ENCODE results near the gene DHX35. TPM values are rescaled to one million over a fixed set of nuclear protein-coding genes. Genes with fewer than 3 reads are reported as not detected.

DHX35 gene
- total and polyA plus RNA-seq, 9 donors, result 11.2 to 14.5 (median 12.0) TPM

GRCh38 chr20:38931984-38932383, 30.2 kb upstream of the DHX35 start:
- WGBS, 3 donors, result 94 to 97% (median 96%) methylated on average over 4 of the region's 4 CpGs
- H3K4me3 ChIP-seq, result no peak overlapping the region
- H3K9me3 ChIP-seq, result no peaks in the 10 kb centered on the region
- peaks cover under 1% of the 10 kb centered on the region for H3K4me1 ChIP-seq (ENCODE audit: insufficient read depth)
- intact Hi-C loops (cut with DNase I), result no loop called here
- no peaks in the 10 kb centered on the region for H3K27me3 ChIP-seq
- no peaks in the 10 kb centered on the region for H3K36me3 ChIP-seq
- DNase-seq, result no peak
- no peak overlapping the region for H3K27ac ChIP-seq
- TF ChIP-seq EP300 (IDR thresholded peaks at IDR 0.05) (no peak), CTCF (IDR thresholded peaks at IDR 0.05) (no peak), POLR2A (IDR thresholded peaks at IDR 0.05) (no peak)

GRCh38 chr20:38932457-38933120, 29.6 kb upstream of the DHX35 start:
- no peaks in the 10 kb centered on the region for H3K4me1 ChIP-seq (ENCODE audit: insufficient read depth)

GRCh38 chr20:38934530-38934929, 27.6 kb upstream of the DHX35 start:
- TF ChIP-seq CTCF (IDR thresholded peaks at IDR 0.05), result no peak
- no peak for TF ChIP-seq EP300 (IDR thresholded peaks at IDR 0.05)
- TF ChIP-seq POLR2A (IDR thresholded peaks at IDR 0.05), result no peak
- Histone ChIP-seq H3K9me3 (no peaks in the 10 kb centered on the region), H3K27ac (no peak overlapping the region), H3K27me3 (no peaks in the 10 kb centered on the region), H3K36me3 (no peaks in the 10 kb centered on the region), H3K4me3 (no peak overlapping the region), H3K4me1 (ENCODE audit: insufficient read depth) (no peaks in the 10 kb centered on the region)
- 96 to 97% (median 96%) methylated on average over 5 of the region's 5 CpGs for WGBS, 3 donors
- no peak for DNase-seq
- intact Hi-C loops (cut with DNase I), result no loop called here

More at GRCh38 chr20:38932457-38933120, 29.6 kb upstream of the DHX35 start:
- TF ChIP-seq CTCF (IDR thresholded peaks at IDR 0.05) (no peak), POLR2A (IDR thresholded peaks at IDR 0.05) (no peak), EP300 (IDR thresholded peaks at IDR 0.05) (no peak)
- H3K9me3 ChIP-seq, result no peaks in the 10 kb centered on the region
- H3K4me3 ChIP-seq, result no peak overlapping the region
- no peak for DNase-seq
- intact Hi-C loops (cut with DNase I), result no loop called here
- H3K27ac ChIP-seq, result no peak overlapping the region
- 72 to 77% (median 74%) methylated on average over 9 of the region's 9 CpGs for WGBS, 3 donors
- no peaks in the 10 kb centered on the region for H3K36me3 ChIP-seq
- H3K27me3 ChIP-seq, result no peaks in the 10 kb centered on the region

GRCh38 chr20:38935285-38935684, 26.9 kb upstream of the DHX35 start:
- no peaks in the 10 kb centered on the region for H3K36me3 ChIP-seq
- intact Hi-C loops (cut with DNase I), result no loop called here
- H3K4me1 ChIP-seq (ENCODE audit: insufficient read depth), result no peaks in the 10 kb centered on the region
- 57 to 68% (median 67%) methylated on average over 3 of the region's 3 CpGs for WGBS, 3 donors
- no peak for TF ChIP-seq CTCF (IDR thresholded peaks at IDR 0.05)
- no peak for TF ChIP-seq POLR2A (IDR thresholded peaks at IDR 0.05)
- TF ChIP-seq EP300 (IDR thresholded peaks at IDR 0.05), result no peak
- no peak overlapping the region for H3K27ac ChIP-seq
- DNase-seq, result no peak
- no peaks in the 10 kb centered on the region for H3K9me3 ChIP-seq
- no peak overlapping the region for H3K4me3 ChIP-seq
- H3K27me3 ChIP-seq, result no peaks in the 10 kb centered on the region

Data from ovary (tissue), 9 donors.